HG03575 (cell line): ENCODE results near the gene AFAP1L1.

Experiments
- ATAC-seq: cut with Tn5 transposase; IDR thresholded peaks from one replicate; pipeline ENCODE4 v1.9.1; 2021; ENCODE audit not compliant: unreplicated experiment, insufficient number of reproducible peaks, low FRiP score; ENCODE audit errors: extremely low read depth

The AFAP1L1 gene

GRCh38 chr5:149363358-149363757, 91.7 kb downstream of the AFAP1L1 start:
- ATAC-seq = no peak

GRCh38 chr5:149363936-149364335, 92.3 kb downstream of the AFAP1L1 start:
- ATAC-seq = no peak

- no peak for ATAC-seq
Observed at GRCh38 chr5:149364719-149365118, 93.1 kb downstream of the AFAP1L1 start.

- ATAC-seq = no peak
Observed at GRCh38 chr5:149365418-149365817, 93.8 kb downstream of the AFAP1L1 start.

- ATAC-seq = no peak
Observed at GRCh38 chr5:149366169-149366729, 94.6 kb downstream of the AFAP1L1 start.

- peak; percentile 45 for ATAC-seq
Observed at GRCh38 chr5:149367249-149367971, 95.8 kb downstream of the AFAP1L1 start.

GRCh38 chr5:149367972-149368645, 96.5 kb downstream of the AFAP1L1 start:
- ATAC-seq = no peak

GRCh38 chr5:149370878-149371277, 99.2 kb downstream of the AFAP1L1 start:
- no peak for ATAC-seq

DNA sequence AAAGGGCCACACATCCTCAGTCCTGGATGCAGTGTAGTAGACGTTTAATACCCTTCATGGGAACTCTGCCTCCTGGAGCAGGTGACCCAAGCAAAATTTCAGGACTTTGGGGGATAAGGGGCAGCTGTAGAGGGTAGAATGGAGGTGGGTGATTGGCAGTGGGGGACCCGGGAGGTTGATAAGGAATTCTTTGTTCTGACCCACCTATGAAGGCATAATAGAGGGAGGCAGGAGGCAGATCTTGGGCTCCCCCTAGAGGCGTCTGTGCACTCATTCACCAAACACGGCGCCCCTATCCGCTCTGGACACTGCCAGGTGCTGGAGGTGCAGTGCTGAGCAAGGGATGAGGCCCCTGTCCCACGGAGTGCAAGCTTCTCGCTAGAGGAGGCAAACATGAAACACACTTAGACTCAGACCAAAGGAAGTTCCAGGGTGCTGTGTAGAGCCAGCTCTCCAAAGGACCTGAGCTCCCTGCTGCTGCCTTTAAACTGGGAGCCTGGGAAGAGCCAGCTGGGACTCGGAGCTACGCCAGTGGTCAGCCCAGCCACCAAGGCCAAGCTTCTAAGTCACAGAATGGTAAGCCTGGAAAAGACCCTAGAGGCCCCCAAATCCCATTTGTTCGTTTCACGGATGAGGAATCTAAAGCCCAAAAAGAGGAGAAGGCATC, 99.8 kb downstream of the AFAP1L1 start:
- ATAC-seq = no peak

DNA sequence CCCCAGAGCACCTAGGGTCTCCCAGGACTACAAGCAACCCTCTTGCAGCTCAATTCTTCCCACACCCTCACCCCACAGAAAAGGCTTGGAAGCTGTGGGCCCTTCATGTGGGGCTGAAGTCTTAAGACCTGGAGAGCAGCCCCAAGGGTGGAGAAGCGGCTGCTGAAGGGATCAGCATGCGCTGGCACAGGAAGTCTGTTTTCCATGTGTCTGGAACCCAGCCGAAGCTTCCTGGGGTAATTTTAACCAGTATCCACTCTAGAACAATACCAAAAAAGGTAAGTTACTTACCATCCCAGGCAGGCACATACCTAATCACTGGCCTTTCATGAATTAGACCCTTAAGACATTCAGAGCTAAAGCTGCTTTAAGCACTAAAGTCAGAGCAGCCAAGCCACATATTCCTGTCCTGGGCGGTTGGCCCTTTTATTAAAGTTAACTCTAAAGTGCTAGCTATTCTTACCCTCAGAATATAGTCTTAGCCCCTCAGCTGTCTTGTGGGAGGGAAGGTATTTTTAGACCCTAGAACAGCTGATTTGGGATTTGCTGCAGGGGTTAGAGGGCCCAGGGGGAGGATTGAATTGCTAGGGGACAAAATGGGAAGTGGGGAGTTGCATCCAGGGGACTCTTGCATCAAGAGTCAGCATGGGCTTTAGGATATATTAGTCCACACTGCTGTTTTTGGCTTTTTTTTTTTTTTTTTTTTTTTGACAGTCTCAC, 100.6 kb downstream of the AFAP1L1 start:
- no peak for ATAC-seq

DNA sequence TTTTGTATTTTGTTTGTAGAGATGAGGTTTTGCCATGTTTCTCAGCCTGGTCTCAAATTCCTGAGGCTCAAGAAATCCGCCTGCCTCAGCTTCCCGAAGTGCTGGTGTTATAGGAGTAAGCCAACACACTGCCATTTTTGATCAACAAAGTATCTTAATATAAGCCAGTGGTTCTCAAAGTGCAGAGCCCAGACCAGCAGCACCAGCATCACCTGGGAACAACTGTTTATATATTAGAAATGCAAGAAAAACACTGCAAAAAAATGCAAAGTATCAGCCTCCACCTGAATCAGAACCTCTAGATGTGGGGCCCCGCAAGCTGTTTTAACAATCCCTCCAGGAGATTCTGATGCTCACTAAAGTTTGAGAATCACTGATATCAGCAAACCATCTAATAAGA, 101.3 kb downstream of the AFAP1L1 start:
- no peak for ATAC-seq

DNA sequence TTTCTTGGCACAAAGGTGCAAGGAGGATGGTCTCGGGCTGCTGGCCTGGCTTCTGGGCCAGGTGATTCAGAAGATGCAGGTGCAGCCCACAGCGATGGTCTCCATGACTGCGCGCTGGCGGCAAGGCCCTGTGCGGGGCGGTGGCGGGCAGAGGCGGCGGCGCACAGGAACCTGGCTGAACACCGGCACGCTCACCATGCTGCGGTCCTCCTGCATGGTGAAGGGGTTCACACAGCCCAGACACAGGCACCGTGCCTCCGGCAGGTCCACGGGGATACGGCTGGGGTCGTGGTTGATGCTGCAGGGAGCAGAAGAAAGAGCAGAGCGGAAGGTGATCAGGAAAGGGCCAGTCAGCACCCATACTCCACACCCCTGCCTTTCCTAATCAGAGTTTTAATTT, 102.6 kb downstream of the AFAP1L1 start:
- no peak for ATAC-seq

DNA sequence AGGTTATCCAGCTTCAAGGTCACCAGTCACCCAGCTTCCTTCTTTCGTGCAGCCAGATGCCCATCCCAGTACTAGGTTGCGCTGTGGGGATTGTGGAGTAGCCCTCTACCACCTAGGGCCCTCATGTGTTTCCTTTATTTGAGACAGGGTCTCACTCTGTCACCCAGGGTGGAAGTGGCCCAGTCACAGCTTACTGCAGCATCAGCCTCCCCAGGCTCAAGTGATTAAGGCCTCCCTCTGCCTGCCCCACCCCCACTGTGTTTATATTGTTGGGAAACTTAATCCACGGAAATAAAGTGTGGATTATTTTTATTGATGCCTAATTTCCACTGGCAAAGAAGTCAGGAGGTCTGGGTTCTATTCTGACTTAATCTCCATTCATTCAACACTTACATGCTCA, 103.1 kb downstream of the AFAP1L1 start:
- no peak for ATAC-seq

- ATAC-seq = no peak
Observed at GRCh38 chr5:149375434-149375833, 103.8 kb downstream of the AFAP1L1 start.

DNA sequence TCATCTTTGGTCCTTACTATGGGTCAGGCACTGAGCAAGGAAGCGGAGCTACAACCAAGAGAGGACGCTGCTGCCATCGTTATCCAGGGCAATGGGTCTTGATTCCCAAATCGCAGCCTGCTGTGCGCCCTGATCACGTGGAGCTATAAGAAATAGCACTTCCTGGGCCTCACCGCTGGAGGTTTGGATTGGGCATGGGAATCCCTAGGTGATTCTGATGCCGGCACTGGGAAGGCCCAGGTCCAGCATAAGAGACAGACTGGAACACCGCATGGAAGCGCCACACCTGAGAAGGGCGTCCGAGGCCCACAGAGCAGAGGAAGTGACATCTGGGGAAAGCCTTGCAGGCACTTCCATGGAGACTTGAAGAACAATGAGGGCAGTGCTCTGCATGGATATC, 104.4 kb downstream of the AFAP1L1 start:
- ATAC-seq = no peak

- ATAC-seq = no peak
Observed at GRCh38 chr5:149376711-149377447, 105.2 kb downstream of the AFAP1L1 start.

- ATAC-seq = no peak
Observed at GRCh38 chr5:149378241-149378820, 106.7 kb downstream of the AFAP1L1 start.

DNA sequence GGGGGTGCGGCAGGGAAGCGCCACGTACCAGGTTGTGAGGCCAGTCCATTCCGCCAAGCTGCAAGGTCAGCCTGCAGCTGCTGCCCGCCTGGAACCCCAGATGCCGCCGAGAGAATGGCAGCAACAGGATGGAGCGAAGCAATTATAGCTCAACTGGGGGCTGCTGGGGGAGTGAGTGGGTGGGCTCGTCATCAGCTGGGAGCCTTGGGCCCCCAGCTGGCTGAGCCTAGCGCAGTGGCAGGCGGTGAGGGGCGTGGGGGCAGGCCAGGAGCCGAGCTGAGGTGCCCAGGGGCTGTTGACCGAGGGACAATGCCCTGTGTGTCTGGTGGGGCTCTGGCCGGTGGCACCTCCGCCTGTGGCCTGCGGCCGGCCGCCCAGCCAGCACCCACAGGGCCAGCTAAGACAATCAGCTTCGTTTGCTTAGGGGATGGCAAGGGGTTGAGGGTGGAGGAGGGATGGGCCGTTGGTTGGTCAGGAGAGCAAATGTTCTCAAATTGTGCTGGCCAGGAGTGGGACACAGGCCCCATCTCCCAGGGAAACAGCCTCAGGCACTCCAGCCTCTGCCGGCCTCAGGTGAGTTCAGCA, 107.6 kb downstream of the AFAP1L1 start, which contains the start of gene IL17B:
TSS of gene IL17B (minus strand) at position 116 of the 585 bp plus-strand sequence. CDS start at position 49, 67 bp downstream.
- no peak for ATAC-seq
